ENCODE data around the gene AMDHD1.

AMDHD1 gene

GRCh38 chr12:95943330-95943842 lies at the start of gene AMDHD1:
TSS of gene AMDHD1 (plus strand) at chr12:95943331. CDS start at chr12:95943399, 68 bp downstream.
- peak; percentile 71 for DNase-seq

DNA sequence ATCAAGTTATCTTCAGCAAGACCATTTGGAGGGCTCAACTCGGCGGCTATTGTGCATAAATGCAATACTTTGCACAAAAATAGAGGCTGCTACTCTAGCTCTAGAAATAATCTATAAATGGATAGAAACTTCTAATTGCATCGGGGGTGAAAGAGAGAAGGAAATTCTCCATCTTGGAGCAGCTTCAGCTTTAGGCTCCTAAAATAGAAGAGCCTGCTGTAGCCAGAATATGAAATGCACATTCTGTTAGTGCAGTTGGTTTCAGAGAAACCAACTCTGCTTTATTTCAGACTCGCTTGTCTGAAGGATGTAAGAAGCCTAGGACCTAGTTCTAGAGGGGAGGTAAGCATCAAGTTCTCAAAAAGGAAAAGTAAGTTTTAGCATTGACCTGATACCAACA lies 46.3 kb upstream of the AMDHD1 start:
- DNase-seq: no peak

DNA sequence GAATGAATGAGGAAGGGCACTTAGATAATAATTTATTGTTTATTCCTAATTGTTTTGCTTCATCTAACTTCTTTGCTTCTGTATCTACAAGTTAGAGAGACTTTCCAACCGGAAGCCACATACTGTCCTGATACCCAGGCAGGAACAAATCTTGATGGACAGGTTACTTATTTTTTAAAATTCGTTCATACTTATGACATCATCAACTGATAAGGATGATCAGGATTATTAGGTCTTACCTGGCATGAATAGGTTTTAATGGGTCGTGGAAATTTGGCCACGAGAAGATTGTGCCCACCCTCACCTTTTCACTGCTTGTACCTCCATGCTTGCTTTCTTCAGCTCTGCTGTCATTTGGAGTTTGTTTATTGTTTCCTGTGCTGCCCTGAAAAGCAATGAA lies 45.0 kb upstream of the AMDHD1 start:
- no peak for DNase-seq

DNA sequence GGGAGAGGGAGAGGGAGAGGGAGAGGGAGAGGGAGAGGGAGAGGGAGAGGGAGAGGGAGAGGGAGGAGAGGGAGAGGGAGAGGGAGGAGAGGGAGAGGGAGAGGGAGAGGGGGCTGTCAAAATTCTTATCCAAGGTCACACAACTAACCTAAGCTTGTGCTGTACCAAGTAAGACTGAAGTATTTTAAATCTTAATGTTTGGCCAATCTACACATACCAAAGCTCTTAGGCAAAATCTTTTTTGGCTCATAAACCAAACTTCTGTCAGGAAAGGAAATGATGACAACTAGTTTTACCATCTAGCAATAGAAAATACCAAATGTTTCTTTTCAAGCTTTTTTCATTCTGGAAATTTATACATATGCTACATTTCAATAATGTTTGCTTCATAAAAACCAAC lies 34.6 kb upstream of the AMDHD1 start:
- DNase-seq: no peak

- no peak for DNase-seq
These were observed 33.3 kb upstream of the AMDHD1 start for GRCh38 chr12:95909871-95910270.

DNA sequence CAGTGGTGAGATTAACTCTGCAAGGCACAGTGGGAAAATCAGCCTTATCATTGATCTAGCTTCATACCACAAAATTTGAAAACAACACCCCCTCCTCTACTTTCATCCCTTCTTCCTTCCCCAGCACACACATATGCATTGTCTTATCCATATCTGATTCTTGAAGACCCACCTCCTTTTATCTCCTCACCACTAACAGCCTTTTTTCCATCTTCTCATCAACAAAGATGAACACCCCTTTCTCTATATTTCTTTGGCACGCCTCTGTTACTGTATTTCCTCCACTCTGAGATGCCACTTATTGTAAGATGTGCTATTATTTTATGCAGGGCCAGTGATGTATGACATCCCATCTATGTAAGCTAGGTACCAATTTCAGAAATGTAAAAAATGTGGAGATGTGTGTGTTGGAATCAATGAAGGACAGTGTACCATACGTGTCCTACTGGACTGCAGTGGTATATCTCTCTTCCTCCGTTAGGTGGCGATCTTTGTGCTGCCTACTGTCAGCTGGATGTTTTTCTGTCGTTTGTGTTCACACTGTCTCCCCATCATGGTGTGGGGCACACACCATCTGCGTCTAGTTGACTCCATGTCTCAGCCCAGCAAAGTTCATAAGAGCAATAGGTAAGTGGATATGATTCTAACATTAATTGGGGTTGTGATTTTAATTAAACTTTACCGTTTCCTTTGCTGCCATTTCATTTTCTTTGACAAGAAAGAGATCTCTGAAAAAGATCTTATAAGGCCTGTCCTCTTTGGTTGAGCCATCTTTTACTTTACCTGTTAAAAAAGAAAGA lies 24.7 kb upstream of the AMDHD1 start:
- no peak for DNase-seq

- no peak for DNase-seq
These were observed 24.0 kb upstream of the AMDHD1 start for GRCh38 chr12:95919110-95919509.

DNA sequence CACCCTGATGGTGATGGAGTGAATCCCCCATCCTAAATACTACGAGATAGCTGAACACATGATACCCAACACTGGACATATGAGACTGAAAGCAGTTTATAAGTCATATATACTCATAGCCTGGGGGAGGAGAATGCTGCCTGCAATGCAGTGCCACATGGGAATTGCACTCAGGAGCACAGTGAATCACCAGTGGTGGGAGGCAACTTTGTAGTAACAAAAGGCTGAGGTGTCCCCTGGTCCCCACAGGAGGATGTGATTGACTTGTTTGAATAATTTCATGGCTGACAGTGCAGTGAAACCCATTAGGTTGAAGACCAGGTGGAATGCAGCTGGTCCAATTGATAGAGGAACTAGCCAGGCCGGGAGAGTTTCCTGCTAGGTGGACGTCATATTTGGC lies 20.9 kb upstream of the AMDHD1 start:
- DNase-seq: no peak

- no peak for DNase-seq
These were observed 2.6 kb upstream of the AMDHD1 start for GRCh38 chr12:95940514-95940913.

DNA sequence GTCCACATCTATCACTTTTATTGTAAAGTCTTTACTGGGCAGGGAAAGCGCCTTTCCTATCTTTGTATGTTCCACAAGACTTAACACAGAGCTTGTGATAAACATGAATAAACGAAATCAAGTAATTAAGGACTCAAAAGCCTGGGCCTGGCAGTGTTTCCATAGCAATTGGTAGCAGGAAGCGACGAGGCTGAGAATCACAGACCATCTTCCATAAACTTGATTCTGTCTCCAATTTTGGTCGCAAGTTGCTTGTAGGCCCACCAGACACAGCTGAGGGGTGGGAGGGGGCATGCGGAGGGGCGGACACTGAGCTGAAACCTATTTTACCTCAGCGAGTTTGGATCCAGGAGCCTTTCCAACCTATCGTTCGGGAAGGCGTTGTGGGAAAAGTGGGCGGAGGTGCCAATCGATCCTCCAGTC lies 1.0 kb upstream of the AMDHD1 start:
- DNase-seq: no peak

- DNase-seq: peak; percentile 74
These were observed 404 bp upstream of the AMDHD1 start, which contains the start of gene CCDC38 for GRCh38 chr12:95942524-95943329. TSS of gene CCDC38 (minus strand) at chr12:95942614. CDS start at chr12:95936509, 6,105 bp downstream.

GRCh38 chr12:95944108-95944704 lies 1.1 kb downstream of the AMDHD1 start:
- DNase-seq: no peak

- DNase-seq: no peak
These were observed 6.5 kb downstream of the AMDHD1 start for GRCh38 chr12:95949477-95950206.

DNA sequence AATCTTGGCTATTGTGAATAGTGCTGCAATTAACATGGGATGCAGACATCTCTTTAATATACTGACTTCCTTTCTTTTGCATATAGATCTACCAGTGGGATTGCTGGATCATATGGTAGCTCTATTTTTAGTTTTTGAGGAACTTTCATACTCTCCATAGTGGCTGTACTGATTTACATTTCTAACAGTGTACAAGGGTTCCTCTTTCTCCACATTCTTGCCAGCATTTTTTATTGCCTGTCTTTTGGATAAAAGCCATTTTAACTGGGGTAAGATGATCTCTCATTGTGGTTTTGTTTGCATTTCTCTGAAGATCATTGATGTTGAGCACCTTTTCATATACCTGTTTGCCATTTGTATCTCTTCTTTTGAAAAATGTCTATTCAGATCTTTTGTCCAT lies 8.4 kb downstream of the AMDHD1 start:
- no peak for DNase-seq

- no peak for DNase-seq
These were observed 9.9 kb downstream of the AMDHD1 start for GRCh38 chr12:95953000-95953399.

GRCh38 chr12:95955549-95956159 lies 12.5 kb downstream of the AMDHD1 start:
- no peak for DNase-seq

DNA sequence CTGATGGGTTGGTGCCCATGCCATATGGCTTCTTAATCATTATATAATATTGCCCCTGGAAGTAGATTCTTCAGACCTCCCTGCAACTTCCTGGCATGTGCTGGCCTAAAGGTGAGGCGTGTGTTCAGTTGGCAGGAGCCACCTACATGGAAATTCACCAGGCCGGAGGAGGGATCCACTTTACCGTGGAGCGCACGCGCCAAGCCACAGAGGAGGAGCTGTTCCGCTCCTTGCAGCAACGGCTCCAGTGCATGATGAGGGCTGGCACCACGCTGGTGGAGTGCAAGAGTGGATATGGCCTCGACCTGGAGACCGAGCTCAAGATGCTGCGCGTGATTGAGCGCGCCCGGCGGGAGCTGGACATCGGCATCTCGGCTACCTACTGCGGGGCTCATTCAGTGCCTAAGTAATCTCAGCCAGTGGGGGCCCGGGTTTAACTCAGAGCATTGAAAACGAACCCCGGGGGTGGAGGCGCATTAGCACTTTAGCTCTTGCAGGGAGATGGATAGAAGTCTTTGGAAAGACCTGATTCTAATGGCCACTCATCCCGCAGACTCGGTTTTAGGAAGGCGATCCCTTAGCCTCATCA lies 13.5 kb downstream of the AMDHD1 start:
- no peak for DNase-seq

GRCh38 chr12:95959107-95959506 lies 16.0 kb downstream of the AMDHD1 start:
- no peak for DNase-seq

- no peak for DNase-seq
These were observed 17.1 kb downstream of the AMDHD1 start for GRCh38 chr12:95960241-95960640.

DNA sequence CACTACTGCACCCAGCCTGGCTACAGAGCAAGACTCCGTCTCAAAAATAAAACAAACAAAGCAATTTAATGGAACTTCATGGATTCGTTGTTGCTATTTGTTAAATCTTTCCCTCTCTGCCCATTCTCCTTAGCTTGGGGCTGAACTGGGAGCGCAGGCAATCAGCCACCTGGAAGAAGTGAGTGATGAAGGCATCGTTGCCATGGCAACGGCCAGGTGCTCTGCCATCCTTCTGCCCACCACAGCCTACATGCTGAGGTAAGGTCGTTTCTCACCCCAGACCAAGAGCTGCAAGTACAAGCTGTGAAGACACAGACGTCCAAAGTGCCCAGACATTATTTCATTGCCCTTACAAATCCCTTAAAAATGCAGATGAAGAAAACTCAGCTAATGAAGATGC lies 19.1 kb downstream of the AMDHD1 start:
- DNase-seq: no peak

DNA sequence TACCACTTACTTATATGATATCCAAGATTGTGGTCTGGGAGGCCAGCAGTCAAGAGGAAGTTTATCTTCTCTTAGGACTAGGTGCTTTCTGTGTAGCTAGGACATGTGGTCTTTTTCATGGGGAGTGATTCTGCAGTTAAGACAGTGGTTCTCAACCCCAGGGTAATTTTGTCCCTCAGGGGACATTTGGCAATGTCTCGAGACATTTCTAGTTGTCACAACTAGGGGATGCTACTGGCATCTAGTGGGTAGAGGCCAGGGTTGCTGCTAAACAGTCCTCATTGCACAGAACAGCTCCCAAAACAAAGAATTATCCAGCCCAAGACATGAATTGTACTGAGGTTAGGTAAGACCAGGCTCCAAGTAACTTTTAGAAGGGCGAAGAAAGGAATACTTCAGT lies 20.0 kb downstream of the AMDHD1 start:
- DNase-seq: no peak

Measured in activated CD4-positive, CD25-positive, alpha-beta regulatory T cell treated with anti-CD3 and anti-CD28 coated beads, Interleukin-2, amount 50 U/mL, for 72 hours (primary cell).